ENCODE results near the gene INPP5J.
"Not testable (repeated sequence)": the region's sequence is repeated elsewhere in the genome, so short reads cannot be mapped to it uniquely, and the experiment has no call there.

INPP5J gene, protein sequence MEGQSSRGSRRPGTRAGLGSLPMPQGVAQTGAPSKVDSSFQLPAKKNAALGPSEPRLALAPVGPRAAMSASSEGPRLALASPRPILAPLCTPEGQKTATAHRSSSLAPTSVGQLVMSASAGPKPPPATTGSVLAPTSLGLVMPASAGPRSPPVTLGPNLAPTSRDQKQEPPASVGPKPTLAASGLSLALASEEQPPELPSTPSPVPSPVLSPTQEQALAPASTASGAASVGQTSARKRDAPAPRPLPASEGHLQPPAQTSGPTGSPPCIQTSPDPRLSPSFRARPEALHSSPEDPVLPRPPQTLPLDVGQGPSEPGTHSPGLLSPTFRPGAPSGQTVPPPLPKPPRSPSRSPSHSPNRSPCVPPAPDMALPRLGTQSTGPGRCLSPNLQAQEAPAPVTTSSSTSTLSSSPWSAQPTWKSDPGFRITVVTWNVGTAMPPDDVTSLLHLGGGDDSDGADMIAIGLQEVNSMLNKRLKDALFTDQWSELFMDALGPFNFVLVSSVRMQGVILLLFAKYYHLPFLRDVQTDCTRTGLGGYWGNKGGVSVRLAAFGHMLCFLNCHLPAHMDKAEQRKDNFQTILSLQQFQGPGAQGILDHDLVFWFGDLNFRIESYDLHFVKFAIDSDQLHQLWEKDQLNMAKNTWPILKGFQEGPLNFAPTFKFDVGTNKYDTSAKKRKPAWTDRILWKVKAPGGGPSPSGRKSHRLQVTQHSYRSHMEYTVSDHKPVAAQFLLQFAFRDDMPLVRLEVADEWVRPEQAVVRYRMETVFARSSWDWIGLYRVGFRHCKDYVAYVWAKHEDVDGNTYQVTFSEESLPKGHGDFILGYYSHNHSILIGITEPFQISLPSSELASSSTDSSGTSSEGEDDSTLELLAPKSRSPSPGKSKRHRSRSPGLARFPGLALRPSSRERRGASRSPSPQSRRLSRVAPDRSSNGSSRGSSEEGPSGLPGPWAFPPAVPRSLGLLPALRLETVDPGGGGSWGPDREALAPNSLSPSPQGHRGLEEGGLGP

DNA sequence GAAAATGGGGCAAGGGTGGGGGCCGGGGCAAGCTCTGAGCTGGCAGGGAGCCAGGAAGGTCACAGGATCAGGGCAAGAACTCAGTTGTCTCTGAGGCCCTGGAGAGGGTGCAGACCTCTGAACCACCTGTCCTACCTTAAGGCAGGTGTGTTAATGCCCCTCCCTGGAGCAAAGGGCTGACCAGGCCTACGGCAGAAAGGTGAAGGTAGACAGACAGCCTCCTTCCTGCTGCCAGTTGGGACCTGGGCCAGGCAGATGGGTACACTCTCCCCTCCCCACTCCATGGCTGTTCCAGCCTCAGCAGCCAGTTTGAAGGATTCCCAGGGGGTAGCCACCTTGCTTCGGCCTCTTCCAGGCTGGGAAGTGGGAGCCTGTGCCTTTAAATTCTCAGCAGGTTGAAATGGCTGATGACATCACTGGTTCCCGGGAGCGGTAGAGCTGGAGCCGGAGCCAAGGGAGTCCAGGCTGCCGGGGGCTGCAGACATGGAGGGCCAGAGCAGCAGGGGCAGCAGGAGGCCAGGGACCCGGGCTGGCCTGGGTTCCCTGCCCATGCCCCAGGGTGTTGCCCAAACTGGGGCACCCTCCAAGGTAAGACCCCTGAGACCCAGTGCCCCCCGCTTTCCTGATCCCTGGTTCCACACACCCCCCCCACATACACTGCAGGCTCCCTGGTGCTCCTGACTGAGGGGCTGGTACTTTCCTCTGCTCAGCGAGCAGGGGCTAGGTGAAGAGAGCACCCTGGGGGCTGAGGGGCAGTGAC, at the start of gene INPP5J:
Gene INPP5J, plus strand, starts transcription at position 435 of the 760 bp plus-strand sequence. Its CDS starts 49 bp downstream, at position 484.
- DNase-seq (ENCODE audit: low spot score), result peak; percentile 78

DNA sequence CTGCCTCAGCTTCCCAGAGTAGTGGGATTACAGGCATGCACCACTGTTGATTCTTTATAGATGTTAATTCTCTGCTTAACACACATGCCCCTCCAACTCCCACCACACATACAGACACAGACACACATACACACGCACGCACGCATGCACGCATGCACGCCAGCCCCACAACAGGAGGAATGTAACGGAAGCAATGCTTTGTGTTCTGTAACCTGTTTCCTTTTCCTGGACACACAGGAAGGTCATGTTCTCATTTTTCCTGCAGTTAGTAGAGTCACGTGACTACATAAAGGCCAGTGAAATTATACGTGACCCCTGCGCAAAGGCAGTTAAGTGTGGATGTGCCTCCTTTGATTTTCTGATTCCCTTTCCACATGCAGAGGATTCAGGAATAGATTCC, 49.6 kb upstream of the INPP5J start:
- not testable (repeated sequence) for DNase-seq (ENCODE audit: low spot score)

DNA sequence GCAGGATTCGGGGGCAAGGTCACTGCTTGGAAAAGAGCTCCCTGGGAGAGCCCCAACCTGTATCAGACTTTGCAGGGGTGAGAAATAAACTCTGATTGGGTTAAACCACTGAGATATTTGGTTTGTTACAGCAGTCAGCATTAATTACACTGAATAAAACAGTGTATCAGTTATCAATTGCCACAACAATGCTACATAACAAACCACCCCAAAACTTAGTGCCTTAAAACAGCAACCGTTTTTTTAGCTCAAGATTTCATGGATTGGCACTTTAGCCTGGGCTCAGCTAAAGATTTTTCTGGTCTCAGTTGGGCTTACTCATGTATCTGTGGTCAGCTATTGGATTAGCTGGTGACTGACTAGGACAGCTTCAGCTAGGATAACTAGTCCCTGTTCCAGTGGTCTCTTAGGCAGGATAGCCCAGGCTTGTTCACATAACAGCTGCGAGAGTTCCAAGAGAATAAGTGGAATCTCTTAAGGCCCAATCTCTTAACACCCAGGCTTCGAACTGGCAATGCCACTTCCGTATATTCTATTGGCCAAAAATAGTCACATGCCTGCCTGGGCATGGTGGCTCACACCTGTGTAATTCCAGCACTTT, 49.1 kb upstream of the INPP5J start:
- not testable (repeated sequence) for DNase-seq (ENCODE audit: low spot score)

DNA sequence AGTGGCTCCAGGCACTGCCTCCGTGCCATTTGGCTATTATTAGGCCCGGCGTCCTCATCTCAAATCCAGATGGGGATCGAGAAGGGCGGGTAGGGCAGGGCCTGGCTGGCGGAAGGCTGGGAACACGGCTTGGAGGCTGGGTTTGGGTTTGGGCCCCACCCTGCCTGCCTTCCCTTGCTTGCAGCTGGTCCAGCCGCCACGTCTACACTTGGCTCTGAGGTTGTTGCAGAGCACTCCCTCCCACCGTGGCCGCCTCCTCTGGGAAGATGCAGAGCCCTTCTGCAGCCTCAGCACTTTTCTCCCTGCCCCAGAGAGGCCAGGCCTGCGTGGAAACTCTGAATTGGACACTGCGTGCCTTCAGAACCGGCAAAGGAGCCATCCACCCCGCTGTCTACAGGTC, 46.8 kb upstream of the INPP5J start:
- DNase-seq (ENCODE audit: low spot score), result peak; percentile 85

DNA sequence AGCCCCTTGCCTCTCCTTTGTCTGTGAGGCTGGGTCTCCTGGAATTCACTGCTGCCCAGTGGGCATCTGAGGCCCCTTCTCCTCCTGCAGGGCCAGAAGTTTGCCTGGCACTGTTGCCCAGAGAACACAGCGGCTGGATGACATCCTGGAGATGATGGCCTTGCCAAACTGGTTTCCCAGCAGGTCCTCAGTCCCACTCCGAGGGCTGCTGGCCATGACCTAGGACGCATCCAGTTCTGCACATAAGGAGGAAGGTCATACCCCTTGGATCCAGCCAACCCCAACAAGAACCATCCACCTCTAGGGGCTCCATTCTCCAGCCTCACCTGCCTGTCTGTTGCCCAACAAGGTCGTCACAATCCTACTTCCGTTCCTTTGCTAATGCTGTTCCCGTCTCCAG, 45.1 kb upstream of the INPP5J start:
- DNase-seq (ENCODE audit: low spot score), result no peak

DNA sequence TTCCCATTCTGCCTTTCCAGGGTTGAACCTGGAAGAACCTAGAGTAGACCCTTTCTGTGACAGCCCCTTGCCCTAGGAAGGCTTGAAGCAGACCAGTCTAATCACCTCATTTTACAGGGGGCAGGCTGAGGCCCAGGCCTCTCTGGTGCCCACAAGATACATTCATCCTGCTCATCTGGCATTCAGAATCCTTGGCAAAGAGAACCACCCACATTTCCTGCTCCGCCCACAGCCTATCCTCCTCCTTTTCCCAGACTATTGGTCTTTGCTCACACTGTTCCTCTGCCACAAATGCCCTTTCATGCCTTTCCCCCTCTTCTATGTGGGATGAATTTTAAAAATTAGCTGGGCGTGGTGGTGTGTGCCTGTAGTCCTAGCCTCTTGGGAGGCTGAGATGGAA, 44.4 kb upstream of the INPP5J start:
- DNase-seq (ENCODE audit: low spot score), result peak; percentile 54

DNA sequence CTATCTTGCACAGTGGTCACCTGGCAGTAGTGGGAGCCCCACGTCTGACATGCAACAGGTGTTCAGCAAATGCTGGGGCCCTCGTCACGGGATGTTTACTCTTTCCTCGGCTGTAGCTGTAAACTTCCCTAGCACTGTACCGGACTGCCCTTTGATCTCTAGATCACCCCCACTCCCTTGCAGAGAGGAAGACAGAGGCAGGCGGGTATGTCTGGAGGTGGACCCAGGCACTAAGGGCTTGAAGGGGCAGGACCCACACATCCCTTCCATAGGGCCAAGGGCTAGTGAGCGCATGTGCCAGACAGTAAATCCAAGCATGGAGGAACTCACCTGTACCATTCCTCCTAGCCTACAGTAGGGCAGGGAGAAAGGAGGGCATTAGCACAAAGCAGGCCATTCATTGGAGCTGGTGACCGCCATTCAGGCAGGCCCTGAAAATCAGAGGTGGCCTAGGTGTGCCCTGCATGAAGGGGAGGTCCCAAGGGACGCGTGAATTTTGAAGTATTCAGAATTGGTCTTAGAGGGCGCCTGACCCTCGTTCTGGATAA, 43.6 kb upstream of the INPP5J start:
- no peak for DNase-seq (ENCODE audit: low spot score)

DNA sequence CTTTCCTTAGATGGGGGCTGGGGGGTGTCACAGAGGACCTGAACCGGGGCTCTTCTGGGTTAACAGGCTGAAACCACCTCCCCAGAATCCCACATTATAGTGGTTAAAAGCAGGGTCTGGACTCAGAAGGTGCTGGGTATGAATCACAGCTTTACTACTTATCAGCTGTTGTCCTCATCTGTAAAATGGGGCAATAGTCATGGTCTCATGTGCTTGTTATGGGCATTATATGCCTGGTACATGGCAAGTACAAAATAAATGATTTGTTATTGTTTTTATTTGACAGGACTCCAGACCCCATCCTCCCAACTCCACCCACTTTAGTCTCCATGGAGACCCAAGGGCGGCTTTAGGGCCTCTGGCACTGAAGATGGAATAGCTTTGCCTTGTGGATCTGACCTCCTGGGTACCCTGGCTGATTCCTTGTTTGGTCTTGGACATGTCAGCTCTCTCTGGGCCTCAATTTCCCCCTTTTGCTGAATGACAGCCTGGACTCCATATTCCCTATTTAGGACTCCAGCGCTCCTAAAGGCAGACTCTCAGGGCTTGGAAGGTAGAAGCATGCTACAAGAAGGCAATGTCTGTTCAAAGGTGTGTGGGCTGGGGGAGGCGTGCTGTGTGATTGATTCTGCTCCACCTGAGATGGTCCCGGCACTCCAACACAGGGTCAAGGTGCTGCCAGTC, 42.5 kb upstream of the INPP5J start:
- DNase-seq (ENCODE audit: low spot score), result no peak

DNA sequence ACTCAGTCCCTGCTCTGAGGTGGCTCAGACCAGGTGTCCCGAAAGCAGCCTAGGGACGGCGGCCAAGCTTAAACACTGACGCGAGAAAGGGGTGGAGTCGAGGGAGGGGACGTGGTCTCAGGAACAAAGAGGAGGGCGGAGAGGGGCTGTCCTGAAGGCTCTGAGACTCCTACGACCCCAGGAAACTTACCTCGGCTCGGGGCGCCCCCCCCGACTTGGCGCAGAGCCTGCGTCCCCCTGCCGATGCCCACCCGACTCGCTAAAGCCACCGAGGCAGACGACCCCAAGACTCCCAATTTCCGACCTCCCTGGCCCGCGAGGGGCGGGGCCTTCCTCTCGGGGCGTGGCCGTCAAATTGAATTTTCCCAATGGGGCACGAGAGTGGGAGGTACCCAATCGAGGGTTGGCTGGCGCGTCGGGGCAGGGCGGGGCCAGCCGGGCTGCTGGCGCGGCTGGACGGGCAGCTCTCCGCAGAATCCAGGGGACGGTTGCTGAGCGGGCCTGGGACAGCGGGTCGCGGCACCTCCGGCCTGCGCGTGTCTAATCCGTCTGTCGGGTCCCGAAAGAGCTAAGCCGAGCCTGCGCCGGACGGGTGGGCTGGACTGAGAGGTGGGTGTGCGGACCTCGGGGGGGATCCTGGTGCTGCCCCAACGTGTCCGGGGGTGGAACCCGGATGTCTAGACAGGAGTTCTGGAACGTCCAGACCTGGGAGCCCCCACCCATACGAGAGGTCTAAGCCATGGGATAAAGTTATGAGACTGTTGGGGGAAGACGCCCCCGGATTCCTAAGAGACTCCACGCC, 41.7 kb upstream of the INPP5J start, which contains the start of gene SMTN:
Gene SMTN, plus strand, starts transcription at position 471 of the 802 bp plus-strand sequence. CDS start 1,941 bp downstream, outside the sequence.
- DNase-seq (ENCODE audit: low spot score), result peak; percentile 97

DNA sequence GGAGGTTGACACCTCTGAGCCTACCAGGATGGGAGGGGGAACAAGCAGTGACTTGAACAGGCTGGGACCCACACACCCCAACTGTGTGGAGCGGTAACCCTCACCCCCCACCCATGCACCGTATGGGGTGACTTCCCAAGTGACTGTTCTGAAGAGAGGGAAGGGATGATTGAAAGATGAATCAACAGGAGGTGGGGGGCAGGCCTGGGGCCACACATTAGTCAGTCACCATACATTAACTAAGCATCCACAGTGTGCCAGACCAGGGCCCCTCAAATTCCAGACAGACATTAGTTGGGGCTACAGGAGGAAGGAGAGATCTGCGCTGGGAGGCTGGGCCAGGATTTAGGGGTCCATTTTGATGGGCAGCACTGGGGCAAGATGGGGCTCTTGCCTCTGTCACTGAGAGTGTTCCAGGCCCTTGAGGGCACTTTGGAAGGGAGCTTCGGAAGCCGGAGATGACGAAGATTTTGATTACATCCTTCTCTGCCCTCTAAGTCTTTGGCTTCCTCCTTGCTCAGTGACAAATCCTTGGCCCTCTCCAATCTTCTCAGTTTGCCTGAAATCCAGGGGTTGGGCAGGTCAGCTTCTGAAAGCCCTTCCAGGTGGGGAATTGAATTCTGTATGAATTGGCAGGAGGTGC, 40.7 kb upstream of the INPP5J start:
- DNase-seq (ENCODE audit: low spot score), result no peak

DNA sequence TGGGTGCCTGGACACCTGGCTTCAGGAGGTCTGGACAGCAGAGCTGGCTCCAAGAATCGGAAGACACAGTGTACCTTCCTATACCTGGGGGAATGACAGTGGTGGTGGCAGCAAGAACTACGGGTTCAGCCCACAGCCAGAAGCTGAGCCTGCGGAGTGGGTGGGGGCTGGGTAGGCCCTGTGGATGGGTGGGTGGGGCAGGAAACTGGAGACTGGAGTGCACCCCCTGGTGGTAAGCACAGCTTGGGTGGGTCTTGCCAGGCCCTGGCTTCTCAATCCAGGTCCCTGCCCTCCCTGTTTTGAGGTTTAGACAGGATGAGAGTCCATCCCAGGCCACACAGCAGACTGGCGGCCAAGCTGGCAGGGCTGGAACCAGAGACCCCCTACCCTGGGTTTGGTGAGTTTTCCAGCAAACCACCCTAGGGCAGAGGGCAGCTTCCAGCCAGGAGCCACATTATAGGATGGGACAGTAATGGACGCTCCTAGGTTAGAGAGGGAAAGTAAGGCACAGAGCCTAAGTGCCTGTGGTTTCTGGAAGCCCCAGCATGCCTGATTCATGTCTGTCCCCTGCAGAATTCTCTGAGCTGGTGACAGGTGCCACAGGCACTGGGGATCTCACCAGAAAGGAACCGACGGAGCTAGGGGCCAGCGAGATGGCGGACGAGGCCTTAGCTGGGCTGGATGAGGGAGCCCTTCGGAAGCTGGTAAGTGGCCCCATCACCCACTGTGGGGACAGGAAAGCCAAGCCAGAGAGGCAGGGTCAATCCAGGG, 40.0 kb upstream of the INPP5J start:
- DNase-seq (ENCODE audit: low spot score), result peak; percentile 88

DNA sequence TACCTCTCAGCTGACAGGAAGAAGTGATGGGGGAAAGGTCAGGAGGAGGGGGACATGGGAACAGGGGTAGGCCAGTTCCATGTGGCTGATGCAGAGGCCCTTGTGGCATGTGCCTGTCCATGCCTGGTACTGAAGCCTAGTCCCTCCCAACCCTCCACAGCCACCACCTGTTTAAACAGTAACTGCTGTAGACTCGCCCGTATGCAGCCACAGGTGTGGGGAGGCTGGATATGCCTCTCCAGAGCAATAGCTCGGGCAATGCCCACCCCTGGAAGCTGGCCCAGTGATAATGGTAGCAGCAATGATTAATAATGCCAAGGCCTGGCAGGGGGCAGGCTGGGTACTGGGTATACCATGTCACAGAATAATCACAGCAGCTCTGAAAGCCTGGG, 39.4 kb upstream of the INPP5J start:
- DNase-seq (ENCODE audit: low spot score), result no peak

DNA sequence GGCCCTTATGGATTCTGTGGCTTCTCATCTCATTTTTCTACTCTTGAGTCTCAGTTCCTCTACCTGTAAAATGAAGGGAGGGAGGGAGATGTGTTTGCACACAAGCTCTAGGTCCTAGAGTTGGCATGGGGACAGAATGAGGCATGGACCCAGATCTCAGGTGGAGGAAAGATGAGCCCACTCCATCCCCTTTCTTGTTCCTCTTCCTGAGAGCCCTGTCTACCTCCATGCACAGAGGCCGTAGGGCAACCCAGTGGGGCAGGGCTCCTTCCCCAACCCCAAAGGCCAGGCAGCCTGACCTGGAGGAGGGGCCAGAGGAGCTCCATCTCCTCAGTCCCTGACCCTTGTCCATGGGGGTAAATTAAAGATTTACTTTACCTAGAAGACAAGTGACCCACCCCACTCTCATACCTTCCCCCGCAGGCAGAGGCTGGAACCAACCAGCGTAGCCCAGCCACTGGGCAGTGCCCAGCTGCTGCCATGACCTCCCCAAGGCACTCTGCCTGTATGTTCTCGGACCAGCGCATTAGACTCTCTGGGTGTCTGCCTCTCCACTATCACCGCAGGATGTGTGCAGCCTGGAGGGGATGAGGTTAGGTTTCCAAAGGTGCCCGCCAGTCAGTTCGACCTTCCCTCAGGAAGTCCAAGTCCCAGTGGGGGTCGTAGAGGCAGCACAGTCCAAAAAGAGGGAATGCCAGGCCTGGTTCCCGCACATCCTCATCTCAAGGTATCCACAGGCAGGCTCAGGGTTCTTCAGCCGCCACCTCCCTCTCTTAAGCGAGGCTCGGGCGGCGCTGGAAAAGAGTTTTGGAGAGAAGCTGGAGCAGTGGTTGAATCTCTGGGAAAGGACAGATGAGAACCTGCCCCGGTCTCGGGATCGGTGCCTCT, 38.6 kb upstream of the INPP5J start:
- DNase-seq (ENCODE audit: low spot score), result no peak

DNA sequence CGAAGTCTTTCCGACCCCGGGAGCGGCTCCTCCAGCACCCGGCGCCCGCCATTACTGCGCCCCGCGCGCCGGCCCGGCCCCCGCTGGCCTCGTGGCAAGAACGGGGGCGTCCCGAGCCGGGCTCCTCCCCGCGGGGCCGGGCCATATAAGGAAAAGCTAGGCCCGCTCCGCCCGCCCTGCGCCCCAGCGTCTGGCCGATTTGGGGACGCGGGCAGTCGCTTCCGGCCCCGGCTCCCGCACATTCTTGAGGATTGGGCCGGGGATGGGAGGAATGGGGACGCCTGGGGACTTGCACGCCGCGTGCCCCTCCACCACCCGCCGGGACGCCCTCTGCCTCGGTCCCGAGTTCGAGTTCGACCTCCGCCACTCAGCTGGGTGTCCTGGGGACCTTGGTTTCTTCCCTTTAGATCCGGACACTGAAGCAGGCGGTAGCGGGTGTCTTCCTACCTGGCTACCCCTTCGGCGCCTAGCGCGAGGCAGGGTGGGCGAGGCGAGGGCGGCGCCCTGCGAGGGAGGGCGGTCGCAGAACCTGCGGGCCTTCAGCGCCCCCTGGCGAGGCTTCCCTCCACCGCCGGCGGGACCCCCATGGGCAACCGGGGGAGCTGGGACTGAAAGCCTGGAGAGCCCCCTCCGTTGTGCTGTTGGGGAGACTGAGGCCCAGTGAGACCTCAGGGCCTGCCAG, 37.8 kb upstream of the INPP5J start:
- DNase-seq (ENCODE audit: low spot score), result peak; percentile 97

DNA sequence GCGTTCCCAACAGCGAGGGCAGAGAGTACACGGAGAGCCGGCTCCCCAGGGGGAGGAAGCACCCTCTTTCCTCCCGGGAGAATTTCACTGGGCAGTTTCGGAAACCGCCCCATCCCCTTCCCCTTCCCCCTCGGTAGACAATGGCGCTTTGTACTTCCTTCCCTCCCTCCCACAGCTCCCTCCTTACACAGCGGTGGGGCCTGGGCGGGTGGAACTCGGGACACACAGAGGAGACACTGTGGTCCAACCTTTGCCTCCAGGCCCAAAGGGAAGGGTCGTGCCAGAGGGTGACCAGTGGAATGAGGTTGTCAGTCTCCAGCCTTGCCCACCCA, 37.3 kb upstream of the INPP5J start:
- DNase-seq (ENCODE audit: low spot score), result peak; percentile 48

DNA sequence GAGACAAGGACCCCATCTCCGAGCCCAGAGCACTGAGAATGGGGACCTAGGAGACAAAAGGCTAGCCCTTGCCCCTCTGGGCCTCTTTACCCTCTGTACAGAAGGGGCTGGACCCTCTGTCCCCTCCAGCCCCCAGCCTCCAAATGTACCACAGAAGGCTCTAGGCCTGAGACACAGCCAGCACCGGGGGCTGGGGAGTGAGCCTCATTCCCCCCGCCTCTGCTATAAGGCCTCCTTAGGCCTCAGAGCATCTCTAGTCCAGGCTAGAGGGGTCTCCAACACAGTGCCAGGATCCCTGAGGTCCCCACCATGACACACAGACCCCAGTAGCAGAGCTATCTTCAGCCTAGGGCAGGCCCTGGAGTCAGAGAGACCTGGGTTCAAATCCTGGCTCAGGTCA, 36.8 kb upstream of the INPP5J start:
- no peak for DNase-seq (ENCODE audit: low spot score)

Measured in GM03348 (cell line).